CD14-positive monocyte (primary cell): ENCODE results near the gene PTPN7. TPM values are rescaled to one million over a fixed set of nuclear protein-coding genes. Genes with fewer than 3 reads are reported as not detected.

Experiments
- DNase-seq, 3 donors: peaks; one replicate each; pipeline ENCODE4 v3.0.0-alpha.2; 2011 to 2022
- H2AFZ ChIP-seq: 2 replicates; pipeline ENCODE4 v1.6.0; 2012; ENCODE audit warnings: mild to moderate bottlenecking, low read depth, low read length, inconsistent platforms; ENCODE audit not compliant: insufficient read depth, poor library complexity, severe bottlenecking
- H3K27ac ChIP-seq, 2 donors: 1 replicate in 1 of 2; 2 replicates in 1 of 2; pipeline ENCODE4 v1.5.1; 2012 to 2013; ENCODE audit warnings: low read length in 2 of 2, control low read depth in 1 of 2, inconsistent platforms in 1 of 2, low read depth in 1 of 2, mild to moderate bottlenecking in 1 of 2
- H3K27me3 ChIP-seq, 2 donors: one replicate each; pipeline versions ENCODE4 v1.6.0 to v1.6.1; 2011 to 2013; ENCODE audit warnings: low read length in 2 of 2; ENCODE audit not compliant: control insufficient read depth in 2 of 2, insufficient read depth in 2 of 2
- H3K36me3 ChIP-seq, 2 donors: replicated peaks in 1 of 2; 1 replicate in 1 of 2; 2 replicates in 1 of 2; pipeline versions ENCODE4 v1.5.1 to v1.6.1; 2012 to 2013; ENCODE audit warnings: low read length in 2 of 2, control low read depth in 1 of 2, inconsistent platforms in 1 of 2, mild to moderate bottlenecking in 1 of 2; ENCODE audit not compliant: insufficient read depth in 2 of 2, control insufficient read depth in 1 of 2
- H3K4me1 ChIP-seq, 2 donors: 1 replicate in 1 of 2; 2 replicates in 1 of 2; pipeline versions ENCODE4 v1.5.1 to v1.6.1; 2012 to 2013; ENCODE audit warnings: low read length in 2 of 2, control low read depth in 1 of 2, inconsistent platforms in 1 of 2, mild to moderate bottlenecking in 1 of 2, moderate library complexity in 1 of 2; ENCODE audit not compliant: insufficient read depth in 2 of 2, control insufficient read depth in 1 of 2
- H3K4me2 ChIP-seq: replicated peaks from 2 replicates; pipeline ENCODE3; 2012; ENCODE audit warnings: low read length, moderate library complexity, mild to moderate bottlenecking; ENCODE audit not compliant: poor library complexity, severe bottlenecking; ENCODE audit errors: extremely low read depth
- H3K4me3 ChIP-seq, 3 experiments: fragments of 200-600 bp in 1 of 3; sonication (generic) in 1 of 3; replicated peaks in 1 of 3; 1 replicate in 2 of 3; 2 replicates in 1 of 3; pipeline ENCODE4 v1.5.1; 2011 to 2013; ENCODE audit warnings: low read length in 3 of 3, mild to moderate bottlenecking in 3 of 3, control low read depth in 2 of 3, low read depth in 2 of 3, inconsistent platforms in 1 of 3, moderate library complexity in 1 of 3
- H3K79me2 ChIP-seq: 2 replicates; pipeline ENCODE4 v1.6.0; 2012; ENCODE audit warnings: mild to moderate bottlenecking, control low read depth, inconsistent platforms, low read length, moderate library complexity; ENCODE audit not compliant: insufficient read depth
- H3K9ac ChIP-seq: 2 replicates; pipeline ENCODE4 v1.6.0; 2017; ENCODE audit warnings: low read length, mild to moderate bottlenecking; ENCODE audit not compliant: insufficient read depth, poor library complexity, severe bottlenecking
- H3K9me3 ChIP-seq, 2 donors: replicated peaks in 1 of 2; 1 replicate in 1 of 2; 2 replicates in 1 of 2; pipeline versions ENCODE4 v1.5.1 to v1.6.1; 2012 to 2013; ENCODE audit warnings: low read length in 2 of 2, control low read depth in 1 of 2; ENCODE audit not compliant: control insufficient read depth in 1 of 2, insufficient read depth in 1 of 2
- H4K20me1 ChIP-seq: 2 replicates; pipeline ENCODE4 v1.6.0; 2012; ENCODE audit warnings: mild to moderate bottlenecking, low read length, control low read depth, moderate library complexity; ENCODE audit not compliant: insufficient read depth
- H3K27ac Mint-ChIP-seq, 7 donors: one replicate each; pipeline ENCODE4 v1.8.0; 2020; ENCODE audit warnings: mild to moderate bottlenecking in 7 of 7, mixed read lengths in 7 of 7, moderate library complexity in 6 of 7, inconsistent platforms in 2 of 7
- H3K27me3 Mint-ChIP-seq, 3 donors: one replicate each; pipeline ENCODE4 v1.8.0; 2021 to 2022; ENCODE audit warnings: low read depth in 3 of 3, mild to moderate bottlenecking in 3 of 3, mixed read lengths in 3 of 3, moderate library complexity in 3 of 3, inconsistent platforms in 1 of 3
- H3K36me3 Mint-ChIP-seq, 2 donors: one replicate each; pipeline ENCODE4 v1.8.0; 2020; ENCODE audit warnings: mixed read lengths in 2 of 2, inconsistent platforms in 1 of 2, mild to moderate bottlenecking in 1 of 2
- H3K4me1 Mint-ChIP-seq: one replicate; pipeline ENCODE4 v1.8.0; 2020; ENCODE audit warnings: mild to moderate bottlenecking, mixed read lengths
- H3K4me3 Mint-ChIP-seq, 2 donors: one replicate each; pipeline ENCODE4 v1.8.0; 2020; ENCODE audit warnings: mild to moderate bottlenecking in 2 of 2, mixed read lengths in 2 of 2, moderate library complexity in 1 of 2
- H3K9me3 Mint-ChIP-seq, 7 donors: one replicate each; pipeline ENCODE4 v1.8.0; 2020 to 2022; ENCODE audit warnings: mixed read lengths in 7 of 7, mild to moderate bottlenecking in 6 of 7, moderate library complexity in 6 of 7, inconsistent platforms in 2 of 7
- WGBS: methylation state at CpG from one replicate; pipeline ENCODE4 v1.1.5; 2013; ENCODE audit warnings: missing lambda C conversion rate; ENCODE audit not compliant: insufficient coverage; 5-methylcytosine and 5-hydroxymethylcytosine counted together
- intact Hi-C, 2 donors: fragments of 100-400 bp; cut with micrococcal nuclease; formaldehyde crosslinking; loops; one replicate each; pipeline versions ENCODE4 v1.15.0 to v1.15.1; 2023
- polyA plus RNA-seq, 3 donors: library from polyadenylated mRNA; depleted of rRNA in 1 of 3; unstranded in 2 of 3; stranded (reverse) in 1 of 3; fragments of 300-500 nt in 2 of 3; fragments of >200 nt in 1 of 3; fragmentation: Illumina TruSeq in 2 of 3; gene quantifications; 1 replicate in 2 of 3; 2 replicates in 1 of 3; pipeline ENCODE4 v1.2.3, GENCODE V29; 2012 to 2021
- TF ChIP-seq, protein P1 (sequence below): fragments of 200-600 bp; IDR thresholded peaks from one replicate; pipeline ENCODE4 v1.8.0; 2022; ENCODE audit warnings: antibody characterized with exemption, mild to moderate bottlenecking

The PTPN7 gene
- polyA plus RNA-seq, 3 donors: 4.0 to 18.8 (median 8.3) TPM

DNA sequence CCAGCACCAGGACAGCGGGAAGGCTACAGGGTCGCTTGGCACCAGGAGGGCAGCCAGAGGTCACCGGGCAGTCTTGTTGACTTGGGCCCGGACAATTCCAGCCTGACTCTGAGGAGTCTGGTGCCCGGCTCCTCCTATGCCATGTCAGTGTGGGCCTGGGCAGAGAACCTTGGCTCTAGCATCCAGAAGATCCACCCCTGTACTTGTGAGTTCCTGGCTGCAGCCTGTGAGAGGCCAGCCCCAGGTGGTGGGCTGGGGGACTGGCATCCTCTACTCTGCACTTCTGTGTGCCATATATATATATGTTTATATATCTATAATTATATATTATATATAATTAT is 11.6 kb upstream of the PTPN7 start:
- intact Hi-C loops: no loop called here
- 95% methylated on average over 4 of the region's 5 CpGs for WGBS
- Histone ChIP-seq H3K4me3 (no peak overlapping the region), H3K4me1 (no peaks in the 10 kb centered on the region), H3K79me2 (no peaks in the 10 kb centered on the region), H3K9me3 (no peaks in the 10 kb centered on the region), H4K20me1 (no peaks in the 10 kb centered on the region), H2AFZ (no peak overlapping the region), H3K9ac (no peak overlapping the region), H3K36me3 (no peaks in the 10 kb centered on the region), H3K27ac (no peak overlapping the region), H3K4me2 (no peak overlapping the region), H3K27me3 (no peaks in the 10 kb centered on the region)
- H3K9me3 Mint-ChIP-seq: no peaks in the 10 kb centered on the region
- no peaks in the 10 kb centered on the region for H3K4me1 Mint-ChIP-seq
- H3K4me3 Mint-ChIP-seq: no peak overlapping the region
- H3K27ac Mint-ChIP-seq: no peak overlapping the region
- H3K36me3 Mint-ChIP-seq: no peaks in the 10 kb centered on the region
- H3K27me3 Mint-ChIP-seq: peaks cover 2 to 6% (median 3%) of the 10 kb centered on the region in 3 donors
- DNase-seq: no peak
- TF ChIP-seq, protein P1, sequence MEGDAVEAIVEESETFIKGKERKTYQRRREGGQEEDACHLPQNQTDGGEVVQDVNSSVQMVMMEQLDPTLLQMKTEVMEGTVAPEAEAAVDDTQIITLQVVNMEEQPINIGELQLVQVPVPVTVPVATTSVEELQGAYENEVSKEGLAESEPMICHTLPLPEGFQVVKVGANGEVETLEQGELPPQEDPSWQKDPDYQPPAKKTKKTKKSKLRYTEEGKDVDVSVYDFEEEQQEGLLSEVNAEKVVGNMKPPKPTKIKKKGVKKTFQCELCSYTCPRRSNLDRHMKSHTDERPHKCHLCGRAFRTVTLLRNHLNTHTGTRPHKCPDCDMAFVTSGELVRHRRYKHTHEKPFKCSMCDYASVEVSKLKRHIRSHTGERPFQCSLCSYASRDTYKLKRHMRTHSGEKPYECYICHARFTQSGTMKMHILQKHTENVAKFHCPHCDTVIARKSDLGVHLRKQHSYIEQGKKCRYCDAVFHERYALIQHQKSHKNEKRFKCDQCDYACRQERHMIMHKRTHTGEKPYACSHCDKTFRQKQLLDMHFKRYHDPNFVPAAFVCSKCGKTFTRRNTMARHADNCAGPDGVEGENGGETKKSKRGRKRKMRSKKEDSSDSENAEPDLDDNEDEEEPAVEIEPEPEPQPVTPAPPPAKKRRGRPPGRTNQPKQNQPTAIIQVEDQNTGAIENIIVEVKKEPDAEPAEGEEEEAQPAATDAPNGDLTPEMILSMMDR: no peak

DNA sequence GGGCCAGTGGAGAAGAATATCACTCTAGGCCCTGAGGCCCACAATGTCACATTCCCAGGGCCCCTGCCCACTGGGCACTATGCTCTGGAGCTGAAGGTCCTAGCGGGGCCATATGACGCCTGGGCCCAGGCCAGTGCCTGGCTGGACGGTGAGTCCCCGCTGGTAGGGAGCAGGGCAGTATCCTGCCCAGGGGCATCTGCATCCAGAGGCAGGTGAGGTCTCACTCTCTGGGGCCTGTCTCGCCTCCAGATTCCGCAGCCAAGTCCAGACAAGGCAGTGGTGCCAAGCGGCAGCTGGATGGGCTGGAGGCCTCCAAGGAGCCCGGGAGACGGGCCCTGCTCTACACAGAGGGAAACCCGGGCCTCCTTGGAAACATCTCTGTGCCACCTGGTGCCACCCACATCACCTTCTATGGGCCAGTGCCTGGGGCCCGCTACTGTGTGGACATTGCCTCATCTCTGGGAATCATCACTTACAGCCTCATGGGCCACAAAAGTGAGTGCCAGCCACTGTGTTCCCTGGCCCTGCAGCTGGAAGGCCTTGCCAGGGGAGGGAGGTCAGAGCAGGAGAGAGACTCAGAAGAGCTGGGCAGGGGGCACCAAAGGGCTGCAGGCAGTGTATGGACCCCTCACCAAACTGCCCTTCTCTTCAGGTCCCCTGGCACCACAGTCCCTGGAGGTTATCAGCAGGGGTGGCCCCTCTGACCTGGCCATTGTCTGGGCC is 11.1 kb upstream of the PTPN7 start:
- Mint-ChIP-seq H3K27me3 (peaks cover 2 to 6% (median 3%) of the 10 kb centered on the region in 3 donors), H3K27ac (no peak overlapping the region), H3K4me1 (no peaks in the 10 kb centered on the region), H3K9me3 (no peaks in the 10 kb centered on the region), H3K36me3 (no peaks in the 10 kb centered on the region), H3K4me3 (no peak overlapping the region)
- Histone ChIP-seq H3K4me3 (no peak overlapping the region), H3K36me3 (no peaks in the 10 kb centered on the region), H3K4me1 (no peaks in the 10 kb centered on the region), H3K79me2 (no peaks in the 10 kb centered on the region), H3K9ac (no peak overlapping the region), H3K4me2 (no peak overlapping the region), H4K20me1 (no peaks in the 10 kb centered on the region), H3K27me3 (no peaks in the 10 kb centered on the region), H2AFZ (no peak overlapping the region), H3K27ac (no peak overlapping the region), H3K9me3 (no peaks in the 10 kb centered on the region)
- TF ChIP-seq, protein P1: no peak
- WGBS: 99% methylated on average over 10 of the region's 11 CpGs
- no peak for DNase-seq
- intact Hi-C loops: no loop called here
